H1 (cell line): ENCODE data around the gene NAV2. TPM values are rescaled to one million over a fixed set of nuclear protein-coding genes. Genes with fewer than 3 reads are reported as not detected.

Experiments
- CTCF ChIA-PET: fragments of 300-600 bp; sonication (Branson Sonifier 250); formaldehyde crosslinking; loops from one replicate; lab custom pipeline; 2021; ENCODE audit not compliant: partially characterized antibody; lab: Charles Lee
- POLR2A ChIA-PET: fragments of 300-600 bp; sonication (Branson Sonifier 250); formaldehyde crosslinking; loops from one replicate; lab custom pipeline; 2021; ENCODE audit warnings: inconsistent platforms; ENCODE audit not compliant: partially characterized antibody; lab: Charles Lee
- DNase-seq, 2 experiments: peaks; one replicate each; pipeline versions ENCODE4 v3.0.0 to v3.0.0-alpha.2; 2010 to 2022; ENCODE audit warnings: low spot score in 2 of 2, low read depth in 1 of 2, mixed read lengths in 1 of 2
- FAIRE-seq: peaks from 2 replicates; lab custom pipeline; 2011; peaks lifted over from hg19 to GRCh38; lab: Jason Lieb, UNC
- H2AFZ ChIP-seq: 2 replicates; pipeline ENCODE4 v1.8.1; 2012; ENCODE audit warnings: low read length, inconsistent platforms
- H2AK5ac ChIP-seq: 2 replicates; pipeline ENCODE4 v1.6.1; 2013; ENCODE audit warnings: low read depth, low read length
- H2BK120ac ChIP-seq: replicated peaks from 2 replicates; pipeline ENCODE3; 2013; ENCODE audit warnings: low read depth, low read length, inconsistent platforms
- H2BK12ac ChIP-seq: 2 replicates; pipeline ENCODE4 v1.6.1; 2013; ENCODE audit warnings: low read depth, low read length
- H2BK15ac ChIP-seq: 2 replicates; pipeline ENCODE4 v1.6.1; 2013; ENCODE audit warnings: low read length
- H2BK20ac ChIP-seq: 2 replicates; pipeline ENCODE4 v1.6.1; 2013; ENCODE audit warnings: low read length
- H2BK5ac ChIP-seq: 2 replicates; pipeline ENCODE4 v1.6.1; 2013; ENCODE audit warnings: low read depth, low read length
- H3K14ac ChIP-seq: 2 replicates; pipeline ENCODE4 v1.6.1; 2013; ENCODE audit warnings: inconsistent platforms; ENCODE audit not compliant: insufficient read length
- H3K18ac ChIP-seq: 2 replicates; pipeline ENCODE4 v1.6.1; 2013; ENCODE audit warnings: low read length; ENCODE audit errors: extremely low read depth
- H3K23ac ChIP-seq: 2 replicates; pipeline ENCODE4 v1.6.1; 2013; ENCODE audit warnings: inconsistent platforms; ENCODE audit not compliant: insufficient read length
- H3K23me2 ChIP-seq: 2 replicates; pipeline ENCODE4 v1.6.1; 2013; ENCODE audit warnings: low read depth, low read length
- H3K27ac ChIP-seq: 2 replicates; pipeline ENCODE4 v1.6.1; 2011; ENCODE audit warnings: low read depth, low read length, inconsistent platforms
- H3K27me3 ChIP-seq, 4 experiments: replicated peaks in 1 of 4; 1 replicate in 1 of 4; 2 replicates in 3 of 4; pipeline versions ENCODE4 v1.6.1 to v1.8.1; 2011 to 2013; ENCODE audit warnings: low read length in 3 of 4, mild to moderate bottlenecking in 3 of 4, inconsistent platforms in 2 of 4, mixed read lengths in 2 of 4, moderate library complexity in 1 of 4; ENCODE audit not compliant: control insufficient read depth in 3 of 4, insufficient read depth in 3 of 4; ENCODE audit errors: extremely low read depth in 1 of 4
- H3K36me3 ChIP-seq, 4 experiments: 2 replicates each; pipeline versions ENCODE4 v1.6.1 to v1.8.1; 2011 to 2013; ENCODE audit warnings: mild to moderate bottlenecking in 4 of 4, low read length in 3 of 4, moderate library complexity in 2 of 4, control low read depth in 1 of 4, inconsistent platforms in 1 of 4; ENCODE audit not compliant: insufficient read depth in 4 of 4, control insufficient read depth in 2 of 4
- H3K4ac ChIP-seq: replicated peaks from 2 replicates; pipeline ENCODE3; 2013; ENCODE audit warnings: low read length, low read depth, mixed read lengths, inconsistent platforms; ENCODE audit not compliant: insufficient read length
- H3K4me1 ChIP-seq, 4 experiments: replicated peaks in 1 of 4; 1 replicate in 1 of 4; 2 replicates in 3 of 4; pipeline versions ENCODE4 v1.6.1 to v1.8.1; 2011 to 2013; ENCODE audit warnings: low read length in 3 of 4, inconsistent platforms in 2 of 4, mixed read lengths in 1 of 4; ENCODE audit not compliant: insufficient read depth in 4 of 4, control insufficient read depth in 3 of 4
- H3K4me2 ChIP-seq, 2 experiments: 2 replicates each; pipeline versions ENCODE4 v1.6.1 to v1.8.1; 2011 to 2013; ENCODE audit warnings: low read depth in 2 of 2, low read length in 2 of 2, control low read depth in 1 of 2, inconsistent platforms in 1 of 2, mild to moderate bottlenecking in 1 of 2; ENCODE audit not compliant: insufficient read depth in 1 of 2
- H3K4me3 ChIP-seq, 4 experiments: fragments of 200-600, 300-600 bp in 1 of 4; sonication (generic), shearing (Covaris generic), sonication (Bioruptor Twin) in 1 of 4; 2 replicates each; pipeline versions ENCODE4 v1.5.1 to v1.8.1; 2011 to 2016; ENCODE audit warnings: low read length in 4 of 4, low read depth in 3 of 4, control low read depth in 2 of 4, inconsistent platforms in 2 of 4, mild to moderate bottlenecking in 2 of 4, mixed read lengths in 1 of 4, moderate library complexity in 1 of 4; ENCODE audit not compliant: insufficient read depth in 2 of 4; ENCODE audit errors: extremely low read depth in 1 of 4
- H3K56ac ChIP-seq: replicated peaks from 2 replicates; pipeline ENCODE3; 2013; ENCODE audit warnings: low read depth, mild to moderate bottlenecking, mixed read lengths, low read length, inconsistent platforms; ENCODE audit not compliant: insufficient read length
- H3K79me1 ChIP-seq: 2 replicates; pipeline ENCODE4 v1.6.1; 2013; ENCODE audit warnings: low read depth, low read length, control low read depth
- H3K79me2 ChIP-seq, 2 experiments: 2 replicates each; pipeline versions ENCODE4 v1.6.1 to v1.8.1; 2012 to 2013; ENCODE audit warnings: low read length in 2 of 2, mild to moderate bottlenecking in 2 of 2, inconsistent platforms in 1 of 2; ENCODE audit not compliant: insufficient read depth in 2 of 2, control insufficient read depth in 1 of 2
- H3K9ac ChIP-seq, 4 experiments: replicated peaks in 1 of 4; 1 replicate in 1 of 4; 2 replicates in 3 of 4; pipeline versions ENCODE4 v1.6.1 to v1.8.1; 2011 to 2013; ENCODE audit warnings: low read depth in 3 of 4, low read length in 3 of 4, control low read depth in 2 of 4, mild to moderate bottlenecking in 2 of 4, moderate library complexity in 2 of 4, inconsistent platforms in 1 of 4; ENCODE audit errors: extremely low read depth in 1 of 4
- H3K9me3 ChIP-seq, 2 experiments: 2 replicates each; pipeline versions ENCODE4 v1.6.1 to v1.8.1; 2012 to 2013; ENCODE audit warnings: mild to moderate bottlenecking in 2 of 2, moderate library complexity in 2 of 2, control low read depth in 1 of 2, inconsistent platforms in 1 of 2, low read depth in 1 of 2, low read length in 1 of 2, mixed read lengths in 1 of 2; ENCODE audit not compliant: insufficient read depth in 2 of 2
- H4K20me1 ChIP-seq, 2 experiments: replicated peaks in 1 of 2; 2 replicates each; pipeline versions ENCODE3 to v1.8.1; 2011 to 2013; ENCODE audit warnings: inconsistent platforms in 2 of 2, low read length in 2 of 2, mild to moderate bottlenecking in 1 of 2; ENCODE audit not compliant: insufficient read depth in 2 of 2, control insufficient read depth in 1 of 2
- H4K5ac ChIP-seq: 2 replicates; pipeline ENCODE4 v1.6.1; 2013; ENCODE audit warnings: low read length, low read depth, mixed read lengths, inconsistent platforms; ENCODE audit not compliant: insufficient read length
- H4K8ac ChIP-seq: 2 replicates; pipeline ENCODE4 v1.8.0; 2013; ENCODE audit warnings: mild to moderate bottlenecking, moderate library complexity, low read length, inconsistent platforms; ENCODE audit not compliant: insufficient read depth; ENCODE audit errors: extremely low read depth
- H4K91ac ChIP-seq: replicated peaks from 2 replicates; pipeline ENCODE3; 2013; ENCODE audit warnings: low read length, mixed read lengths, inconsistent platforms; ENCODE audit not compliant: insufficient read length
- CBX8 ChIP-seq: fragments of 300-800, 300-1000 bp; sonication (generic); IDR thresholded peaks from 2 replicates; pipeline ENCODE4 v1.7.1; 2016; ENCODE audit warnings: low read depth, low read length, borderline replicate concordance
- JUND ChIP-seq: IDR thresholded peaks from 2 replicates; pipeline ENCODE4 v1.6.1; 2011; ENCODE audit warnings: mild to moderate bottlenecking, improper control_type of control experiment, low read length
- KDM5A ChIP-seq: fragments of 200-600 bp; IDR thresholded peaks from 2 replicates; pipeline ENCODE4 v1.7.1; 2012; ENCODE audit warnings: mild to moderate bottlenecking, low read length, inconsistent platforms, mixed read lengths
- MAX ChIP-seq: IDR thresholded peaks from 2 replicates; pipeline ENCODE4 v1.6.1; 2012; ENCODE audit warnings: inconsistent platforms
- NRF1 ChIP-seq: IDR thresholded peaks from 2 replicates; pipeline ENCODE4 v1.6.1; 2011; ENCODE audit warnings: mild to moderate bottlenecking, low read depth, low read length, improper control_type of control experiment
- POLR2AphosphoS5 ChIP-seq: IDR thresholded peaks from 2 replicates; pipeline ENCODE4 v1.6.1; 2011; ENCODE audit warnings: low read depth, low read length
- SRF ChIP-seq: IDR thresholded peaks from 2 replicates; pipeline ENCODE4 v1.6.1; 2011; ENCODE audit warnings: mild to moderate bottlenecking, low read depth, low read length, moderate library complexity
- TEAD4 ChIP-seq: IDR thresholded peaks from 2 replicates; pipeline ENCODE4 v1.6.1; 2012; ENCODE audit warnings: low read depth, low read length, inconsistent platforms, mixed read lengths
- WGBS, 2 experiments: shearing (Covaris generic) in 1 of 2; methylation state at CpG; one replicate each; pipeline versions ENCODE4 v1.1.6 to v1.1.7; 2013 to 2015; ENCODE audit warnings: low lambda C conversion rate in 2 of 2, mixed read lengths in 2 of 2, inconsistent platforms in 1 of 2, low coverage in 1 of 2, missing lambda C conversion rate in 1 of 2; ENCODE audit not compliant: insufficient replicate concordance in 2 of 2, insufficient coverage in 1 of 2, insufficient read length in 1 of 2; ENCODE audit errors: extremely low coverage in 1 of 2, missing lambda C conversion rate in 1 of 2; 5-methylcytosine and 5-hydroxymethylcytosine counted together
- polyA plus RNA-seq, 7 experiments: library from polyadenylated mRNA; depleted of rRNA in 3 of 7; stranded (reverse) in 5 of 7; unstranded in 2 of 7; fragments of >200 nt in 5 of 7; fragments of 200-250 nt in 2 of 7; gene quantifications; 1 replicate in 5 of 7; 2 replicates in 1 of 7; 4 replicates in 1 of 7; pipeline versions ENCODE4 v1.2.1 to v1.2.3, GENCODE V29; 2011 to 2013; ENCODE audit warnings: missing spikeins in 2 of 7, mixed read lengths in 2 of 7
- total RNA-seq: library from RNA; stranded (reverse); fragmentation: NEBNext Ultra II Directional; extraction: Animal tissue kit (Norgen Biotek cat#: 25700); gene quantifications from 2 replicates; pipeline ENCODE4 v1.2.1, GENCODE V29; 2021

Gene NAV2
- total and polyA plus RNA-seq, 2 of the 8 experiments (the other 6 are each of a cell fraction or from before 2014, with no cell fraction given), result 35.6 to 73.6 TPM

- H2AFZ ChIP-seq, result no peak overlapping the region
- H2BK120ac ChIP-seq, result no peak overlapping the region
- no peak overlapping the region for H3K56ac ChIP-seq
- FAIRE-seq, result no peak
- H4K91ac ChIP-seq, result no peak overlapping the region
- H3K18ac ChIP-seq, result peak overlapping the region; percentile 24; the same call in 1 of the 2 replicates
- peaks cover 0 to 2% of the 10 kb centered on the region in 2 experiments for H4K20me1 ChIP-seq
- no peak overlapping the region; the same call in 1 of the 2 replicates for H4K8ac ChIP-seq
- H2AK5ac ChIP-seq, result no peak overlapping the region
- H3K79me2 ChIP-seq, result 0 out of 4 replicates have a peak, but pooled peaks cover 0 to 11% of the 10 kb centered on the region in 2 experiments
- H3K9ac ChIP-seq, result no peak overlapping the region
- no peak overlapping the region for H3K14ac ChIP-seq
- no peak overlapping the region for H3K4me2 ChIP-seq
- H3K4me3 ChIP-seq, result no peak overlapping the region
- peaks cover 4% of the 10 kb centered on the region; the same call in 1 of the 2 replicates for H3K79me1 ChIP-seq
- H3K9me3 ChIP-seq, result no peaks in the 10 kb centered on the region
- no peak overlapping the region for H3K23ac ChIP-seq
- WGBS, 2 experiments, result 95% methylated on average over 10 of the region's 10 CpGs; no CpG with 5 or more reads in 1 of the 2 experiments
- no peak overlapping the region for H2BK15ac ChIP-seq
- no peak overlapping the region for H2BK20ac ChIP-seq
- no peak overlapping the region for H3K27ac ChIP-seq
- H3K4me1 ChIP-seq, result peaks cover 0 to 12% (median 2%) of the 10 kb centered on the region in 4 experiments; a peak in 5 of 7 replicates
- H4K5ac ChIP-seq, result no peak overlapping the region
- H2BK5ac ChIP-seq, result no peak overlapping the region
- ChIA-PET POLR2A (no interaction called here), CTCF (no interaction called here)
- H3K23me2 ChIP-seq, result no peaks in the 10 kb centered on the region; the same call in 1 of the 2 replicates
- H3K36me3 ChIP-seq, result peaks cover 0 to 10% (median 5%) of the 10 kb centered on the region in 4 experiments; a peak in 4 of 8 replicates
- DNase-seq, result no peak
- H3K27me3 ChIP-seq, result no peaks in the 10 kb centered on the region
- TF ChIP-seq NRF1, result no peak
- TF ChIP-seq MAX, result no peak
- no peak for TF ChIP-seq SRF
- no peak for TF ChIP-seq CBX8
- no peak for TF ChIP-seq TEAD4
- TF ChIP-seq JUND, result no peak
- no peak for TF ChIP-seq POLR2AphosphoS5
- no peak for TF ChIP-seq KDM5A
- no peak overlapping the region for H2BK12ac ChIP-seq
- H3K4ac ChIP-seq, result no peak overlapping the region
Measured at GRCh38 chr11:19959648-19960059, 247.0 kb downstream of the NAV2 start.
